Memory B cell (primary cell): ENCODE data around the gene WDTC1.
"Not testable (repeated sequence)": the region's sequence is repeated elsewhere in the genome, so short reads cannot be mapped to it uniquely, and the experiment has no call there.

ENCODE experiments used
- ATAC-seq: fragments of 150-1000 bp; cut with Tn5 transposase; 2 replicates; pipeline ENCODE4 v1.10.0; 2021; ENCODE audit warnings: low read depth, mild to moderate bottlenecking, moderate library complexity
- DNase-seq, 2 donors: peaks; one replicate each; pipeline ENCODE4 v3.0.0; 2022; ENCODE audit warnings: low spot score in 2 of 2
- H3K27ac Mint-ChIP-seq: one replicate; pipeline ENCODE4 v1.8.0; 2022; ENCODE audit warnings: mild to moderate bottlenecking, moderate library complexity, mixed read lengths
- H3K27me3 Mint-ChIP-seq: one replicate; pipeline ENCODE4 v1.8.0; 2022; ENCODE audit warnings: mixed read lengths
- H3K36me3 Mint-ChIP-seq: one replicate; pipeline ENCODE4 v1.8.0; 2022; ENCODE audit warnings: mild to moderate bottlenecking, mixed read lengths
- H3K4me1 Mint-ChIP-seq: one replicate; pipeline ENCODE4 v1.8.0; 2022; ENCODE audit warnings: mixed read lengths
- H3K4me3 Mint-ChIP-seq: one replicate; pipeline ENCODE4 v1.8.0; 2022; ENCODE audit warnings: mild to moderate bottlenecking, moderate library complexity, mixed read lengths
- H3K9me3 Mint-ChIP-seq: one replicate; pipeline ENCODE4 v1.8.0; 2022; ENCODE audit warnings: mixed read lengths

The WDTC1 gene, protein sequence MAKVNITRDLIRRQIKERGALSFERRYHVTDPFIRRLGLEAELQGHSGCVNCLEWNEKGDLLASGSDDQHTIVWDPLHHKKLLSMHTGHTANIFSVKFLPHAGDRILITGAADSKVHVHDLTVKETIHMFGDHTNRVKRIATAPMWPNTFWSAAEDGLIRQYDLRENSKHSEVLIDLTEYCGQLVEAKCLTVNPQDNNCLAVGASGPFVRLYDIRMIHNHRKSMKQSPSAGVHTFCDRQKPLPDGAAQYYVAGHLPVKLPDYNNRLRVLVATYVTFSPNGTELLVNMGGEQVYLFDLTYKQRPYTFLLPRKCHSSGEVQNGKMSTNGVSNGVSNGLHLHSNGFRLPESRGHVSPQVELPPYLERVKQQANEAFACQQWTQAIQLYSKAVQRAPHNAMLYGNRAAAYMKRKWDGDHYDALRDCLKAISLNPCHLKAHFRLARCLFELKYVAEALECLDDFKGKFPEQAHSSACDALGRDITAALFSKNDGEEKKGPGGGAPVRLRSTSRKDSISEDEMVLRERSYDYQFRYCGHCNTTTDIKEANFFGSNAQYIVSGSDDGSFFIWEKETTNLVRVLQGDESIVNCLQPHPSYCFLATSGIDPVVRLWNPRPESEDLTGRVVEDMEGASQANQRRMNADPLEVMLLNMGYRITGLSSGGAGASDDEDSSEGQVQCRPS

DNA sequence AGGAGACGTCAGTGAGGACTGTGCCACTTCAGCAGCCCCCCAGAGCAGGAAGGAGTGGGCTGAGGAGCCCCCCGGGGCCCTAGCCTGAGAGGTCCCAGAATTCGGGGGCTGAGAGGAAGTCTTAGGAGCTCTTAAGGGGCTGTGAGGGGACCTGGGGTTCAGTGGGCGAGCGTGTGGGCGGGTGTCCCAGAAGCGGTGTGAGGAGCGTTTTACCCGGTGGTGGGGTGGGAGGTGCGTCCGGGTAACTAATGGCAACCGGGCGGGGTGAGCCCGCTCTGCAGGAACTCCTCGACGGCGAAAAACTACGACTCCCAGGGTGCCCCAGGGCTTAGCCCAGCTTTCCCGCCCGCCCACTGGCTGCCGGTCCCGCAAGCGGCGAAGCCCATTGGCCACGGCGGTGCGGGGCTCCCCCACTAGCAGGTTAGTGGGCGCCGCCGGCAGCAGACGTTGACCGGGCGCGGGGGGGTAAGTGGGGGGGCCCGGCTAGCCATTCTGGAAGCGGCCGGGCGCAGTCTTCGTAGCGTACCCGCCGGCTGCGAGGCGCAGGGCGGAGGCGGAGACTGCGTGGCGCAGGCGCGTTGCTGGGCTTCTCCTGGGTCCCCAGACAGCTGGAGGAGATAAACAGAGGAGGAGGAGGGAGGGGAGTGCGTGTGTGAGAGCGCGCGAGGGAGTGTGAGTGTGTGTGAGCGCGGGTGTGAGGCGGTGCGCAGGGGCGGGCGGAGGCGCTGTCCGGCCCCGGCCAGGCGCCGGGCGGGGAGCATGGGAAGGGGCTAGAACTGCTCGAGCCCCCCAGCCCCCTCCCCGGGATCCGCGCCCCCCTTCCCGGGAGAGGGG, at the start of gene WDTC1:
WDTC1 (plus strand) TSS at position 584 of the 834 bp plus-strand sequence. CDS start 26,423 bp downstream, outside the sequence.
- Mint-ChIP-seq H3K4me3 (peak within 1 kb of the TSS; percentile 99), H3K4me1 (peaks cover 24% of the 10 kb centered on the region), H3K36me3 (no peaks in the 10 kb centered on the region), H3K9me3 (no peaks in the 10 kb centered on the region), H3K27ac (peak within 1 kb of the TSS; percentile 94), H3K27me3 (no peaks in the 10 kb centered on the region)
- ATAC-seq (peak; percentile 91), DNase-seq (peak; percentile 89 to 96)

DNA sequence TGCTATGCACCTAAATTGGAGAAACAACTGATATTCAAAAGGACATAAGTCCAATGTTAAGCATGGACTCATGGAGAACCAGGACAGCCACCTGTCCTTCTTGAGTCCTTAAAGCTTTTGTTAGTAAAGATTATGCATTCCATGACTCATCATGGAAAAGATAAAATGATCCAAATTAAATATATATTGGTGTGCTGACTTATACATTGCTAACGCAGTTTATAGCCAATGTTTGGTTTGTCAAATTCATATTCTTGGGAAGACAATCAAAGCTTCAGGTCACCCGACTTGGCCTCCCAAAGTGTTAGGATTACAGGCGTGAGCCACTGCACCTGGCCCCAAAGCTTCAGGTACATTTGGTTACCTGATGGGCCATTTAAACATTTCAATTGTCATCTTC, 49.8 kb upstream of the WDTC1 start:
- H3K36me3 Mint-ChIP-seq, ATAC-seq, H3K4me3 Mint-ChIP-seq, DNase-seq, H3K27me3 Mint-ChIP-seq, H3K27ac Mint-ChIP-seq, H3K9me3 Mint-ChIP-seq, H3K4me1 Mint-ChIP-seq: not testable (repeated sequence)

DNA sequence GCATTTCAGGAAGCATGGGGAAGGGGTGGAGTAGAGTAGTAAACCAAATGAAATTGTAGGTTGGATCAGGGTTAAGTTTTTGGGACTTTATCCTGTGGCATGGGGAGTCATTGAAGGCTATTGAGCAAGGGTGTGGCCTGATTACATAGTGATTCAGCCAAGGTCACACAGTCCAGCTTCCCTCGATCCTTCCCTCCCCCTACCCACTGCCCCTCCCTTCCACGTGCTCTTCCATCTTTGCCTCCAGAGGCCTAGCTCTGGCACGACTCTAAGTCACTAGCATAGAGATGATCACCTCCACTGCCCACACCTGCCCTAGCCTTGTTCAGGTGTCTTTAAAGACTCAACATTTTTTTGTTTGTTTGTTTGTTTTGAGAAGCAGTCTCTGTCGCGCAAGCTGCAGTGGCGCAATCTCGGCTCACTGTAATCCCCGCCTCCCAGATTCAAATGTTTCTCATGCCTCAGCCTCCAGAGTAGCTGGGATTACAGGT, 42.3 kb upstream of the WDTC1 start:
- Mint-ChIP-seq H3K4me1 (peaks cover 2% of the 10 kb centered on the region), H3K4me3 (no peak overlapping the region), H3K27me3 (no peaks in the 10 kb centered on the region), H3K27ac (no peak overlapping the region), H3K36me3 (no peaks in the 10 kb centered on the region), H3K9me3 (no peaks in the 10 kb centered on the region)
- no peak for DNase-seq
- no peak for ATAC-seq

DNA sequence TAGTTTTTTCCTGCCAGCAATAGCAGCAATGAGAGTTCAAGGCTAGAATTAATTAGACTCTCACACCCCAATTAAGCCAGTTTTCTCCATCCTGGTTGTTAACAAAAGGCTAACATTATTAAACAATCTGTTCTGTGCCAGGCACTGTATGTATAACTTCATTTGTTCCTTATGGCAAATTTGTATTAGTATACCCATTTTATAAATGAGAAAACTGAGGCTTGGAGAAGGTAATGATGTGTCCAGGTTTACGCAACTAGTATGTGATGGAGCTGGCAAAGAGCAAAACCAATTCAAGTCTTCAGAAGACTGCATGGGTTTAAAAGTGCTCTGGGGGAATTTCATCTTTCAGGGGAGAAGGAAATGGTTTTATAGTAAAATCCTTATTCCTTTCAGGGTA, 41.2 kb upstream of the WDTC1 start:
- H3K27me3 Mint-ChIP-seq = peaks cover 3% of the 10 kb centered on the region
- H3K4me1 Mint-ChIP-seq = peaks cover 8% of the 10 kb centered on the region
- H3K36me3 Mint-ChIP-seq = no peaks in the 10 kb centered on the region
- ATAC-seq = no peak
- DNase-seq = no peak
- no peaks in the 10 kb centered on the region for H3K9me3 Mint-ChIP-seq
- no peak overlapping the region for H3K27ac Mint-ChIP-seq
- no peak overlapping the region for H3K4me3 Mint-ChIP-seq

DNA sequence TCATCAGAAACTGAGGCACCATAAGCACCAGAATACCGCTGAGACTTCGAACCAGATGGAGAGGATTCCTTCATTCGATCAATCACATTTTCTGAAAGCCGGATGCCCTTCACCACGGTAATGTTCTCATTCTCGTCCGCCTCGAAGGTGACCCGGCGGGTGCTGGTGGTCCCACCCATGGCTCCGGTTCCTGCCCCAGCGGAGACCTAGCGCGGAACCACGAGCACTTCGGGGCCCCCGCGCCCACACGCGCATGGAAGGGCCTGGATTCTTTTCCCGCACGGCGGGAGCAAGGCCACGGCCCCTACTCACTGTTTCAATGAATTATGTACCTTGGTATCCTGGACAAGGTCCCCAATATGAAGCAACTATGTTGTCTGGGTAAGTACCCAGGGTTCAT, 33.1 kb upstream of the WDTC1 start:
- H3K4me1 Mint-ChIP-seq = peaks cover 7% of the 10 kb centered on the region
- no peaks in the 10 kb centered on the region for H3K36me3 Mint-ChIP-seq
- DNase-seq (no peak), ATAC-seq (no peak)
- peaks cover 3% of the 10 kb centered on the region for H3K27me3 Mint-ChIP-seq
- H3K27ac Mint-ChIP-seq = no peak overlapping the region
- no peak overlapping the region for H3K4me3 Mint-ChIP-seq
- H3K9me3 Mint-ChIP-seq = no peaks in the 10 kb centered on the region

DNA sequence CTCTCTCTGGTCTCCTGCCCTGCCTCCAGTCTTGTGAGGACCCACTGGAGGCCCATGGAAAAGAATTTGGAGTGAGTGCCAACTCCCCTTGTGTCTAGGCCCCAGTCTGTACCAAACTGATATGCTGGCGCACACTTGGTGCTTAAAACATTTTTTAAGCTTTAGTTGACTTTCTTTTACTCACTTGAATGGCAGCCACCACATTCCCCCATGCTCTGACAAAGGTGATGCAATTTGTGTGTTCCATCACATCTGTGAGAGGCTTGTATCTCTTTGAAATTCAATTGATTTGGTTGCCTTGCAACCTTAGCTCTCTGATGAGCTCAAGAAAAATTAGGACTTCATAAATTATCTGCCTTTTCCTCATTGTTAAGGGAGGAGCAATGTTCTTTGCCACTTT, 30.5 kb upstream of the WDTC1 start:
- no peak for ATAC-seq
- no peak for DNase-seq
- H3K27me3 Mint-ChIP-seq = no peaks in the 10 kb centered on the region
- H3K36me3 Mint-ChIP-seq = no peaks in the 10 kb centered on the region
- no peaks in the 10 kb centered on the region for H3K9me3 Mint-ChIP-seq
- peaks cover 5% of the 10 kb centered on the region for H3K4me1 Mint-ChIP-seq
- no peak overlapping the region for H3K27ac Mint-ChIP-seq
- no peak overlapping the region for H3K4me3 Mint-ChIP-seq

DNA sequence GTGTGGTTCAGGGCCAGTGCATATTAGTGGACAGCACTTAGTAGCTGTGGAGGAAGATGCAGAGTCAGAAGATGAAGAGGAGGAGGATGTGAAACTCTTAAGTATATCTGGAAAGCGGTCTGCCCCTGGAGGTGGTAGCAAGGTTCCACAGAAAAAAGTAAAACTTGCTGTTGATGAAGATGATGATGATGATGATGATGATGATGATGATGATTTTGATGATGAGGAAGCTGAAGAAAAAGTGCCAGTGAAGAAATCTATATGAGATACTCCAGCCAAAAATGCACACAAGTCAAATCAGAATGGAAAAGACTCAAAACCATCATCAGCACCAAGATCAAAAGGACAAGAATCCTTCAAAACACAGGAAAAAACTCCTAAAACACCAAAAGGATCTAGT, 27.2 kb upstream of the WDTC1 start:
- not testable (repeated sequence) for H3K36me3 Mint-ChIP-seq, H3K4me3 Mint-ChIP-seq, H3K4me1 Mint-ChIP-seq, H3K9me3 Mint-ChIP-seq, H3K27me3 Mint-ChIP-seq, DNase-seq, ATAC-seq
- H3K27ac Mint-ChIP-seq = peak overlapping the region; percentile 19

DNA sequence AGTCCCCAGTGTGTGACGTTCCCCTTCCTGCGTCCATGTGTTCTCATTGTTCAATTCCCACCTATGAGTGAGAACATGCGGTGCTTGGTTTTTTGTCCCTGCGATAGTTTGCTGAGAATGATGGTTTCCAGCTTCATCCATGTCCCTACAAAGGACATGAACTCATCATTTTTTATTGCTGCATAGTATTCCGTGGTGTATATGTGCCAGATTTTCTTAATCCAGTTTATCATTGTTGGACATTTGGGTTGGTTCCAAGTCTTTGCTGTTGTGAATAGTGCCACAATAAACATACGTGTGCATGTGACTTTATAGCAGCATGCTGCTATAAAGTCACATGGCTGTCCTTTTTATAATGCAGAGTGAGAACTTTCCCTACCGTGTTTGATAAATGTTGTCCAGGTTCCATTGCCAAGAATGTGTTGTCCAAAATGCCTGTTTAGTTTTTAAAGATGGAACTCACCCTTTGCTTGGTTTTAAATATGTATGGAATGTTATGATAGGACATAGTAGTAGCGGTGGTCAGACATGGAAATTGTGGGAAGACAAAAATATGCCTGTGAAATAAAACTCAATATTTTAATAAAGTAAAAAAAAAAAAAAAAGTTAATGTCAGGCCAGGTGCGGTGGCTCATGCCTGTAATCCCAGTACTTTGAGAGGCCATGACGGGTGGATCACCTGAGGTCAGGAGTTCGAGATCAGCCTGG, 26.1 kb upstream of the WDTC1 start:
- not testable (repeated sequence) for H3K36me3 Mint-ChIP-seq, H3K27ac Mint-ChIP-seq, H3K4me1 Mint-ChIP-seq, H3K9me3 Mint-ChIP-seq, H3K4me3 Mint-ChIP-seq, H3K27me3 Mint-ChIP-seq, DNase-seq, ATAC-seq

DNA sequence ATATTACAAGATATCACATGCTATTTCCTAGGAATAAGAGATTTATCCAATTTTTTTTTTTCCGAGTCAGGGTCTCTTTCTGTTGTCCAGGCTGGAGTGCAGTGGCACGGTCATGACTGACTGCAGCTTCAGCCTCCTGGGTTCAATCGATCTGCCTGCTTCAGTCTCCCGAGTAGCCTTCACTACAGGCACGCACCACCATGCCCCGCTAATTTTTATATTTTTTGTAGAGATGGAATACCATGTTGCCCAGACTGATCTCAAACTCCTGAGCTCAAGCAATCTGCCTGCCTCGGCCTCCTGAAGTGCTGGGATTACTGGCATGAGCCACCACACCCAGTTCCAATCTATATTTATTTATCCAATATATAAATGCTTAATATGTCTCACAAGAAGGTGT, 18.0 kb upstream of the WDTC1 start:
- H3K4me3 Mint-ChIP-seq = no peak overlapping the region
- H3K4me1 Mint-ChIP-seq = no peaks in the 10 kb centered on the region
- H3K27me3 Mint-ChIP-seq = peaks cover 2% of the 10 kb centered on the region
- DNase-seq (no peak), ATAC-seq (no peak)
- H3K9me3 Mint-ChIP-seq = no peaks in the 10 kb centered on the region
- H3K27ac Mint-ChIP-seq = no peak overlapping the region
- no peaks in the 10 kb centered on the region for H3K36me3 Mint-ChIP-seq

DNA sequence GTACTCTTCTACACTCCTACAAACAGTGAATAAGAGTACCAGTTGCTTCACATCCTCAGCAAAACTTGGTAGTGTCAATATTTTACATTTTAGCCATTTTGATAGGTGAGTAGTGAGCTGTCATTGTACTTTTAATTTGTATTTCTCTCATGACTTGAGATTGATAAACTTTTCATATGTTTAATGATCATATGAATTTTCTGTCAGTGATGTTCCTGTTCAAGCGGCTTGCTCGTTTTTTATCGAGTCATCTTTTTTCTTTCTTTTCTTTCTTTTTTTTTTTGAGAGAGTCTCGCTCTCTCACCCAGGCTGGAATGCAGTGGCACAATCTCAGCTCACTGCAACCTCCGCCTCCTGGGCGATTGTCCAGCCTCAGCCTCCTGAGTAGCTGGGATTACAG, 17.0 kb upstream of the WDTC1 start:
- Mint-ChIP-seq H3K27ac (no peak overlapping the region), H3K9me3 (no peaks in the 10 kb centered on the region), H3K27me3 (peaks cover 2% of the 10 kb centered on the region), H3K4me3 (no peak overlapping the region), H3K4me1 (no peaks in the 10 kb centered on the region), H3K36me3 (no peaks in the 10 kb centered on the region)
- no peak for DNase-seq
- no peak for ATAC-seq

DNA sequence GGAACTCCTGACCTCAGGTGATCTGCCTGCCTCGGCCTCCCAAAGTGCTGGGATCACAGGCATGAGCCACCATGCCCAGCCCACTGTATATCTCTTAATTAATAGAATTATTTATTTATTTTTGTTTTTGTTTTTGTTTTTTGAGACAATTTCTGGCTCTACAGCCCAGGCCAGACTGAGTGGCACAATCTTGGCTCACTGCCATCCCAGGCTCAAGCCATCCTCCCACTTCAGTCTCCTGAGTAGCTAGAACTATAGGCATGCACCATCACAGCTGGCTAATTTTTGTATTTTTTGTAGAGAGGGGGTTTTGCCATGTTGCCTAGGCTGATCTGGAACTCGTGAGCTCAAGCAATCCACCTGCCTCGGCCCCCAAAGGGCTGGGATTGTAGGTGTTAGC, 15.7 kb upstream of the WDTC1 start:
- no peak overlapping the region for H3K27ac Mint-ChIP-seq
- no peaks in the 10 kb centered on the region for H3K36me3 Mint-ChIP-seq
- no peaks in the 10 kb centered on the region for H3K9me3 Mint-ChIP-seq
- no peak overlapping the region for H3K4me3 Mint-ChIP-seq
- ATAC-seq (no peak), DNase-seq (no peak)
- peaks cover 2% of the 10 kb centered on the region for H3K27me3 Mint-ChIP-seq
- H3K4me1 Mint-ChIP-seq = no peaks in the 10 kb centered on the region

DNA sequence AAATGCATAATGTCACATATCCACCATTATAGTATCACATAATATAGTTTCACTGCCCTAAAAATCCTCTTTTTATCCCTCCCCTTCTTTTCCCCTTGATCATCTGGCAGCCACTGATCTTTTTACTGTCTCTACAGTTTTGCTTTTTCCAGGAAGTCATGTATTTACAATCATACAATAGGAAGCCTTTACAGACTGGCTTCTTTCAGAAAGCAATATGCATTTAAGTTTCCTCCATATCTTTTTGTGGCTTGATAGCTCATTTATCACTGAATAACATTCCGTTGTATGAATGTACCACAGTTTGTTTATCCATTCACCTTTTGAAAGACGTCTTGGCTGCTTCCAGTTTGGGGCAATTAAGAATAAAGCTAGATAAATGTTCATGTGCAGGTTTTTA, 14.3 kb upstream of the WDTC1 start:
- H3K36me3 Mint-ChIP-seq = no peaks in the 10 kb centered on the region
- no peak overlapping the region for H3K4me3 Mint-ChIP-seq
- ATAC-seq (no peak), DNase-seq (no peak)
- H3K9me3 Mint-ChIP-seq = no peaks in the 10 kb centered on the region
- no peaks in the 10 kb centered on the region for H3K27me3 Mint-ChIP-seq
- no peaks in the 10 kb centered on the region for H3K4me1 Mint-ChIP-seq
- H3K27ac Mint-ChIP-seq = no peak overlapping the region

DNA sequence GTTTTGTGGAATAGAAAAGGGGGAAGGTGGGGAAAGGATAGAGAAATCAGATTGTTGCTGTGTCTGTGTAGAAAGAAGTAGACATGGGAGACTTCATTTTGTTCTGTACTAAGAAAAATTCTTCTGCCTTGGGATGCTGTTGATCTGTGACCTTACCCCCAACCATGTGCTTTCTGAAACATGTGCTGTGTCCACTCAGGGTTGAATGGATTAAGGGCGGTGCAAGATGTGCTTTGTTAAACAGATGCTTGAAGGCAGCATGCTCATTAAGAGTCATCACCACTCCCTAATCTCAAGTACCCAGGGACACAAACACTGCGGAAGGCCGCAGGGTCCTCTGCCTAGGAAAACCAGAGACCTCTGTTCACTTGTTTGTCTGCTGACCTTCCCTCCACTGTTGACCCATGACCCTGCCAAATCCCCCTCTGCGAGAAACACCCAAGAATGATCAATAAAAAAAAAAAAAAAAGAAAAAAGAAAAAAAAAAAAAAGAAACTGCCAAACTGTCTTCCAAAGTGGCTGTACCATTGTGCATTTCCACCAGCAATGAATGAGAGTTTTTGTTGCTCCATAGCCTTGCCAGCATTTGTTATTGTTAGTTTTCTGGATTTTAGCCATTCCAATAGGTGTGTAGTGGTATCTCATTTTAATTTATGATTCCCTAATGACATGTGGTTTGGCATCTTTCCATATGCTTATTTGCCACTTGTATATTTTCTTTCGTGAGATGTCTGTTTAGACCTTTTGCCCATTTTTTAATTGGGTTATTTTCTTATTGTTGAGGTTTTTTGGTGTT, 13.5 kb upstream of the WDTC1 start:
- H3K4me3 Mint-ChIP-seq, DNase-seq, H3K27ac Mint-ChIP-seq, H3K9me3 Mint-ChIP-seq, ATAC-seq, H3K36me3 Mint-ChIP-seq, H3K4me1 Mint-ChIP-seq, H3K27me3 Mint-ChIP-seq: not testable (repeated sequence)
